HepG2 (cell line): Measurements from ENCODE around the gene STK11. TPM values are rescaled to one million over a fixed set of nuclear protein-coding genes. Genes with fewer than 3 reads are reported as not detected.

Source experiments
- ATF3 ChIP-seq: sonication (generic); formaldehyde crosslinking; IDR thresholded peaks from 2 replicates; pipeline ENCODE4 v1.4.0; 2020; ENCODE audit warnings: missing genetic modification reagents
- CCAR2 ChIP-seq: fragments of 200-400 bp; formaldehyde crosslinking; optimal IDR thresholded peaks from 2 replicates; pipeline ENCODE3; 2018; ENCODE audit warnings: low read depth, mild to moderate bottlenecking, low read length, moderate library complexity
- JARID2 ChIP-seq: sonication (generic); formaldehyde crosslinking; IDR thresholded peaks from 2 replicates; pipeline ENCODE4 v1.8.1; 2023; ENCODE audit warnings: missing genetic modification reagents, inconsistent platforms; ENCODE audit not compliant: insufficient replicate concordance
- KLF6 ChIP-seq: IDR thresholded peaks from 2 replicates; pipeline ENCODE4 v1.8.0; 2016; ENCODE audit warnings: missing biosample characterization, missing genetic modification reagents
- MED1 ChIP-seq: sonication (generic); formaldehyde crosslinking; IDR thresholded peaks from 2 replicates; pipeline ENCODE4 v1.4.0; 2020; ENCODE audit warnings: missing genetic modification reagents
- MXD1 ChIP-seq: sonication (generic); formaldehyde crosslinking; IDR thresholded peaks from 2 replicates; pipeline ENCODE4 v1.4.0; 2020; ENCODE audit warnings: mild to moderate bottlenecking, missing genetic modification reagents
- NFIB ChIP-seq: sonication (generic); formaldehyde crosslinking; IDR thresholded peaks from 2 replicates; pipeline ENCODE4 v1.9.0; 2021; ENCODE audit warnings: missing genetic modification reagents, mild to moderate bottlenecking, borderline replicate concordance
- NRL ChIP-seq: sonication (generic); formaldehyde crosslinking; IDR thresholded peaks from 2 replicates; pipeline ENCODE4 v1.5.0; 2020; ENCODE audit warnings: missing genetic modification reagents, mild to moderate bottlenecking, moderate library complexity, borderline replicate concordance
- PCBP1 ChIP-seq: fragments of 200-400 bp; formaldehyde crosslinking; IDR thresholded peaks from 2 replicates; pipeline ENCODE4 v1.6.1; 2017; ENCODE audit warnings: mild to moderate bottlenecking, low read depth, low read length, borderline replicate concordance
- PITX1 ChIP-seq: sonication (generic); formaldehyde crosslinking; IDR thresholded peaks from 2 replicates; pipeline ENCODE4 v1.5.1; 2020; ENCODE audit warnings: mild to moderate bottlenecking, missing genetic modification reagents
- SIX1 ChIP-seq: sonication (generic); formaldehyde crosslinking; IDR thresholded peaks from 2 replicates; pipeline ENCODE4 v1.4.0; 2020; ENCODE audit warnings: missing genetic modification reagents, borderline replicate concordance
- SMARCE1 ChIP-seq: fragments of 450-650 bp; IDR thresholded peaks from 2 replicates; pipeline ENCODE4 v1.6.1; 2017; ENCODE audit warnings: borderline replicate concordance
- SNAPC2 ChIP-seq: sonication (generic); formaldehyde crosslinking; IDR thresholded peaks from 2 replicates; pipeline ENCODE4 v1.8.1; 2022; ENCODE audit warnings: mild to moderate bottlenecking, missing genetic modification reagents
- TERF1 ChIP-seq: sonication (generic); formaldehyde crosslinking; IDR thresholded peaks from 2 replicates; pipeline ENCODE4 v1.8.0; 2022; ENCODE audit warnings: mild to moderate bottlenecking, missing genetic modification reagents, moderate library complexity
- TOPORS ChIP-seq: sonication (generic); formaldehyde crosslinking; IDR thresholded peaks from 2 replicates; pipeline ENCODE4 v1.8.0; 2023; ENCODE audit warnings: mild to moderate bottlenecking, missing genetic modification reagents
- ZBTB14 ChIP-seq: sonication (generic); formaldehyde crosslinking; IDR thresholded peaks from 2 replicates; pipeline ENCODE4 v1.4.0; 2020; ENCODE audit warnings: missing genetic modification reagents
- ZBTB7A ChIP-seq: sonication (generic); formaldehyde crosslinking; IDR thresholded peaks from 2 replicates; pipeline ENCODE4 v1.8.0; 2022; ENCODE audit warnings: mild to moderate bottlenecking, missing genetic modification reagents
- ZFY ChIP-seq: sonication (generic); formaldehyde crosslinking; IDR thresholded peaks from 2 replicates; pipeline ENCODE4 v1.4.0; 2020; ENCODE audit warnings: missing genetic modification reagents
- ZMAT5 ChIP-seq: sonication (generic); formaldehyde crosslinking; IDR thresholded peaks from 2 replicates; pipeline ENCODE4 v1.5.0; 2020; ENCODE audit warnings: mild to moderate bottlenecking, low read depth, missing genetic modification reagents, borderline replicate concordance
- ZNF34 ChIP-seq: sonication (generic); formaldehyde crosslinking; IDR thresholded peaks from 2 replicates; pipeline ENCODE4 v1.4.0; 2020; ENCODE audit warnings: mild to moderate bottlenecking, missing genetic modification reagents, borderline replicate concordance
- ZNF350 ChIP-seq: sonication (generic); formaldehyde crosslinking; IDR thresholded peaks from 2 replicates; pipeline ENCODE4 v1.4.0; 2020; ENCODE audit warnings: mild to moderate bottlenecking, low read depth, missing genetic modification reagents, borderline replicate concordance
- ZNF367 ChIP-seq: sonication (generic); formaldehyde crosslinking; IDR thresholded peaks from 2 replicates; pipeline ENCODE4 v1.4.0; 2020; ENCODE audit warnings: missing genetic modification reagents, borderline replicate concordance
- ZNF564 ChIP-seq: sonication (generic); formaldehyde crosslinking; IDR thresholded peaks from 2 replicates; pipeline ENCODE4 v1.8.1; 2023; ENCODE audit warnings: mild to moderate bottlenecking, missing genetic modification reagents
- ZNF639 ChIP-seq: conservative IDR thresholded peaks from 2 replicates; pipeline ENCODE4 v1.6.1; 2018; ENCODE audit warnings: missing genetic modification reagents
- ZNF652 ChIP-seq: IDR thresholded peaks from 2 replicates; pipeline ENCODE4 v1.6.1; 2016; ENCODE audit warnings: low read depth, borderline replicate concordance
- polyA plus RNA-seq, 8 experiments: library from polyadenylated mRNA; depleted of rRNA in 3 of 8; stranded (reverse) in 7 of 8; unstranded in 1 of 8; fragments of >200 nt; fragmentation: Illumina TruSeq in 4 of 8; extraction: Trizol in 4 of 8; gene quantifications; 2 replicates each; pipeline versions ENCODE4 v1.2.1 to v1.2.3, GENCODE V29; 2011 to 2016; ENCODE audit warnings: low read depth in 4 of 8, missing spikeins in 1 of 8, mixed read lengths in 1 of 8; ENCODE audit not compliant: insufficient read depth in 1 of 8
- total RNA-seq, 5 experiments: library from RNA; depleted of rRNA; stranded (reverse); fragments of >200 nt; fragmentation: Illumina TruSeq; extraction: Trizol; gene quantifications; 2 replicates each; pipeline ENCODE4 v1.2.3, GENCODE V29; 2016; ENCODE audit warnings: low read depth in 1 of 5

The STK11 gene
- total and polyA plus RNA-seq, 2 of the 13 experiments (the other 11 are each of a cell fraction or from before 2014, with no cell fraction given), result 27.5 to 43.6 TPM

- TF ChIP-seq ZBTB14 (CRISPR knock-in tag) (no peak), SNAPC2 (CRISPR knock-in tag) (no peak), ZNF639 (CRISPR knock-in tag) (peak; percentile 30; the same call in 1 of the 2 replicates), ATF3 (CRISPR knock-in tag) (peak; percentile 51), KLF6 (CRISPR knock-in tag) (peak; percentile 25; the same call in 1 of the 2 replicates), ZBTB7A (CRISPR knock-in tag) (peak; percentile 2; the same call in 1 of the 2 replicates), JARID2 (no peak), ZNF652 (no peak), TERF1 (peak; percentile 79; the same call in 1 of the 2 replicates), ZMAT5 (CRISPR knock-in tag) (no peak), ZNF34 (0 out of 2 replicates have a peak, but pooled peaks have one; percentile 51), MXD1 (CRISPR knock-in tag) (peak; percentile 84), NFIB (CRISPR knock-in tag) (no peak), NRL (CRISPR knock-in tag) (no peak), ZNF350 (peak; percentile 55; the same call in 1 of the 2 replicates), ZNF367 (no peak), SIX1 (CRISPR knock-in tag) (no peak), CCAR2 (no peak), ZNF564 (no peak), TOPORS (CRISPR knock-in tag) (0 out of 2 replicates have a peak, but pooled peaks have one; percentile 15), MED1 (peak; percentile 23; the same call in 1 of the 2 replicates), PITX1 (CRISPR knock-in tag) (no peak), ZFY (CRISPR knock-in tag) (peak; percentile 64), PCBP1 (no peak), SMARCE1 (no peak)
Observed at GRCh38 chr19:1266129-1266915, 60.7 kb downstream of the STK11 start (continued).
